Fibroblast of mammary gland (primary cell): Measurements from ENCODE around the gene PFN3.
A peak's percentile ranks its signal among the peaks of the same experiment; 100 is the strongest.

Source experiments
- DNase-seq: peaks from one replicate; pipeline ENCODE4 v3.0.0-alpha.2; 2010; ENCODE audit warnings: low read depth
- H3K4me3 ChIP-seq: 2 replicates; pipeline ENCODE4 v1.5.1; 2011; ENCODE audit warnings: low read depth, mild to moderate bottlenecking, low read length, moderate library complexity; ENCODE audit not compliant: control insufficient read depth
- CTCF ChIP-seq: conservative IDR thresholded peaks from 2 replicates; pipeline ENCODE4 v1.5.1; 2011; ENCODE audit warnings: low read depth, low read length, inconsistent platforms; ENCODE audit not compliant: control insufficient read depth, insufficient read depth

The PFN3 gene

GRCh38 chr5:177446200-177447065 lies 46.0 kb upstream of the PFN3 start, which contains the start of gene PRR7:
Gene PRR7 (plus strand): TSS chr5:177446814. CDS start chr5:177455068, 8,254 bp downstream.
- peak; percentile 58 for DNase-seq
- peak within 1 kb of the TSS; percentile 62 for H3K4me3 ChIP-seq
- no peak for TF ChIP-seq CTCF

GRCh38 chr5:177445917-177446199 lies 45.4 kb upstream of the PFN3 start:
- DNase-seq, result no peak
- no peak for TF ChIP-seq CTCF
- peak overlapping the region; percentile 62 for H3K4me3 ChIP-seq

- no peak for TF ChIP-seq CTCF
- DNase-seq, result no peak
- H3K4me3 ChIP-seq, result no peak overlapping the region
These were observed 44.8 kb upstream of the PFN3 start for GRCh38 chr5:177445052-177445916.

GRCh38 chr5:177444106-177445051 lies 43.9 kb upstream of the PFN3 start:
- no peak for TF ChIP-seq CTCF
- H3K4me3 ChIP-seq, result no peak overlapping the region
- no peak for DNase-seq

GRCh38 chr5:177443144-177443983 lies 42.9 kb upstream of the PFN3 start:
- DNase-seq, result no peak
- no peak overlapping the region for H3K4me3 ChIP-seq

More at GRCh38 chr5:177443144-177443983, 42.9 kb upstream of the PFN3 start:
- no peak for TF ChIP-seq CTCF
